HUES64 (cell line): Measurements from ENCODE around the gene LMCD1.

Experiments
- H3K27ac ChIP-seq: 2 replicates; pipeline ENCODE4 v1.7.0; 2013; ENCODE audit warnings: low read depth, low read length, inconsistent platforms
- H3K27me3 ChIP-seq: 2 replicates; pipeline ENCODE4 v1.6.1; 2013; ENCODE audit warnings: mild to moderate bottlenecking, low read length; ENCODE audit not compliant: insufficient read depth
- H3K36me3 ChIP-seq: 2 replicates; pipeline ENCODE4 v1.6.1; 2013; ENCODE audit warnings: mild to moderate bottlenecking, low read length; ENCODE audit not compliant: insufficient read depth
- H3K4me1 ChIP-seq: 2 replicates; pipeline ENCODE4 v1.6.1; 2013; ENCODE audit warnings: mild to moderate bottlenecking, low read length, moderate library complexity; ENCODE audit not compliant: insufficient read depth
- H3K4me3 ChIP-seq: 2 replicates; pipeline ENCODE4 v1.5.1; 2013; ENCODE audit warnings: mild to moderate bottlenecking, low read length, moderate library complexity
- H3K9ac ChIP-seq: 2 replicates; pipeline ENCODE4 v1.6.1; 2013; ENCODE audit warnings: mild to moderate bottlenecking, low read depth, low read length
- H3K9me3 ChIP-seq: 2 replicates; pipeline ENCODE4 v1.6.1; 2013; ENCODE audit warnings: low read depth, low read length; ENCODE audit not compliant: insufficient read depth
- WGBS: fragments of 150-250, 120-280 bp; methylation state at CpG from one replicate; pipeline ENCODE4 v1.1.7; 2013; ENCODE audit warnings: missing lambda C conversion rate; 5-methylcytosine and 5-hydroxymethylcytosine counted together

LMCD1 gene

GRCh38 chr3:8608041-8608790, 106.6 kb downstream of the LMCD1 start:
- H3K27ac ChIP-seq, result no peak overlapping the region
- 94% methylated on average over 16 of the region's 16 CpGs for WGBS
- peaks cover 4% of the 10 kb centered on the region; the same call in 1 of the 2 replicates for H3K4me1 ChIP-seq
- H3K4me3 ChIP-seq, result no peak overlapping the region
- H3K36me3 ChIP-seq, result no peaks in the 10 kb centered on the region
- H3K9ac ChIP-seq, result no peak overlapping the region
- H3K27me3 ChIP-seq, result no peaks in the 10 kb centered on the region
- H3K9me3 ChIP-seq, result no peaks in the 10 kb centered on the region

DNA sequence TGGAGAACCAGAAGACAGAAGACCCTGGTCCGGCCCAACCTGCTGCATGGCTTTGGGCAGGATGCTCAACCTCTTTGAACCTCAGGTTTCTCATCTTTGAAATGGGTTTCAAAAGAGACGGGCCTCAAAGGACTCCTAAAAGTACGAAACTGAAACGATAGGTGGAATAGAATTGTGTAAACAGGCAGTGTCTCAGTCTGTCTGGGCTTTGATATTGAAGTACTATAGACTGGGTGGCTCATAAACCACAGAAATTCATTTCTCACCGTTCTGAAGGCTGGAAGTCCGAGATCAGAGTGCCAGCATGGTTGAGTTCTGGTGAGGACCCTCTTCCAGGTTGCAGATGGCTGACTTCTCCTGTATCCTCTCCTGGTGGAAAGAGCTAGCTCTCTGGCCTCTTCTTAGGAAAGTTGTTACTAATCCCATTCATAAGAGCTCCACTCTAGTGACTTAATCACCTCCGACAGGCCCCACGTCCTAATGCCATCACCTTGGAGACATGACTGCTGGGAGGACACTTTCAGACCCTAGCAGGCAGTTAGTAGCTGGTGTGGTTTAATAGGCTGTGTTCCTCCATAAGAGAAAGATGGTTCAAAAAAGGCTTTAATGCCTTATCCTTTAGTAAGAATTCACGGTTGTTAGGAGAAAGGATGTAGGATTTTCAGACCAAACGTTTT, 107.3 kb downstream of the LMCD1 start:
- Histone ChIP-seq H3K4me1 (peaks cover 4% of the 10 kb centered on the region; the same call in 1 of the 2 replicates), H3K9ac (no peak overlapping the region), H3K4me3 (no peak overlapping the region), H3K27ac (no peak overlapping the region), H3K27me3 (no peaks in the 10 kb centered on the region), H3K36me3 (no peaks in the 10 kb centered on the region), H3K9me3 (no peaks in the 10 kb centered on the region)
- 82% methylated on average over 10 of the region's 10 CpGs for WGBS

DNA sequence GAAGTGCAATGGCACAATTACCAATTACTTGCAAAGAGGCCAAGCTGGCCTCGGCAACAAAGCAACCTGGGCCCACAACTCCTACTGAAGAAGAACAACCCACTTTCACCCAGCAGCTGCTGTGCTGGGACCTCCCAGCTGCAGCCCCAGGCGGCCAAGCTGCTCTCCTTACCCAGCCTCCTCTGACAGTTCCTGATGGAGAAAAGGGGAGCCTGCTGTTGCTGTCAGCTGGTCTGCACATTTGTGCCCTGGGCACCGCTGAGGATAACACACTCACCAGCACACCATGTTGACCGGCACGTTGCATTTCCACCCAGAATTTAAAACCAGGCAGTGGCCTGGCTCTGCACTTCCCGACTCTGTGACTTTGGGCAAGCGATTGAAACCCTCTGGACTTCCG, 109.3 kb downstream of the LMCD1 start:
- 91% methylated on average over 8 of the region's 8 CpGs for WGBS
- H3K9ac ChIP-seq, result no peak overlapping the region
- no peaks in the 10 kb centered on the region for H3K9me3 ChIP-seq
- H3K27ac ChIP-seq, result no peak overlapping the region
- no peaks in the 10 kb centered on the region for H3K27me3 ChIP-seq
- H3K36me3 ChIP-seq, result no peaks in the 10 kb centered on the region
- H3K4me1 ChIP-seq, result peaks cover 4% of the 10 kb centered on the region; the same call in 1 of the 2 replicates
- no peak overlapping the region for H3K4me3 ChIP-seq

DNA sequence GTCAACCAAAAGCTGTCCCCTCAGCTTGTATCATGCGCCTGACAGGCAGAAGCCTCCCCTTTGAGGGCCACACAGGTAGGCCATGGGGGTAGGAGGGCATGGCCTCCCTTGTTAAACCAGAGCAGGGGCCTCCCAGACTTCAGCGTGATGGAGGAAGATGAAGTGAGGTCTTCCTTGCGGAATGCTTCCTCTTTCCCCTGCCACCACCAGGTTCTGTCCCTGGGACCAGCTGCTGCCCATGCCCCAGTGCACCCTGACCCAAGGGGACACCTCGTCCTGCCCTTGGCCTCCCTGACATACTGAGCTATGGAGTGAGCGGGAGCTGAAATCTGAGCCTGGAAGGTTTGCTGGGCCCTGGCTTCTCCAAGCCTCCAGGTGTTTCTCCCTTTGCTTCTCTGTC, 116.3 kb downstream of the LMCD1 start:
- Histone ChIP-seq H3K27ac (no peak overlapping the region), H3K9me3 (no peaks in the 10 kb centered on the region), H3K27me3 (no peaks in the 10 kb centered on the region), H3K36me3 (no peaks in the 10 kb centered on the region), H3K4me1 (peaks cover 6% of the 10 kb centered on the region; the same call in 1 of the 2 replicates), H3K9ac (no peak overlapping the region), H3K4me3 (no peak overlapping the region)
- 94% methylated on average over 5 of the region's 5 CpGs for WGBS

DNA sequence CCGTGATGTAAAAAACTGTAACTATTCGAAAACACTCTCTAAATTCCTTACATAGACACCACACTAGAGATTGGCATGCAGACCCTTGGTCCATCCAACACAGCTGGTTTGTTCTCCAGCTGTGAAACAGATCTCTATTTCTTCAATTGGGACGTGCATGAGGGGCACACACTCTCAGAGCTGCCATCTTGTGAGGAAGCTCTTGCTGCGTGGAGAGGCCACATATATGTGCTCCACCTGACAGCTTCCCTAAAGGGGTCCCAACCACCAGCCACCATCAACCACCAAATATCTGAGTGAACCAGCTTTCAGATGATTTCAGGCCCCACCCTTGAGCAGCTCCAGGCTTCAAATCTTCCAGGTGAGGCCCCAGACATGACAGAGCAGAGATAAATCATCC, 117.3 kb downstream of the LMCD1 start:
- H3K27ac ChIP-seq, result no peak overlapping the region
- H3K9ac ChIP-seq, result no peak overlapping the region
- H3K4me3 ChIP-seq, result no peak overlapping the region
- WGBS, result 94% methylated on average over 4 of the region's 4 CpGs
- peaks cover 9% of the 10 kb centered on the region for H3K4me1 ChIP-seq
- no peaks in the 10 kb centered on the region for H3K27me3 ChIP-seq
- no peaks in the 10 kb centered on the region for H3K36me3 ChIP-seq
- no peaks in the 10 kb centered on the region for H3K9me3 ChIP-seq

DNA sequence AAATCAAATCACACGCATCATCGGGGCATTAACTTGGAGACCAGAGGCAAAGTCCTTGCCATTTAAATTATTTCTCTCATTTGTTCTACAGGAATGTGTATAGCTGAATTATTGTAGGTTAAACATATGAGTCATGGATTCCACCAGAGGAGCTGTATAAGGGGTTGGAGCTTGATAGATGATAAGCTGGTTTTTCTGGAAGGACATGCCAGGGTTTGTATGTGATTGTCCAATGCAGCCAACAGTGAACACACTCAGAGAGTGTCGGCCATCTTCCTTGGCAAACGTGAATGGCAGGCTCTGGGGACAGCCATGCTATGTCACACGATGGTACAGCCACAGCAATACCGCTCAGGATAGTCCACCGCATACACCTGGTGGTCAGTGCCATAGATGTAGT, 117.9 kb downstream of the LMCD1 start:
- no peaks in the 10 kb centered on the region for H3K36me3 ChIP-seq
- H3K4me1 ChIP-seq, result peaks cover 9% of the 10 kb centered on the region
- 95% methylated on average over 7 of the region's 7 CpGs for WGBS
- no peak overlapping the region for H3K9ac ChIP-seq
- H3K27ac ChIP-seq, result no peak overlapping the region
- no peaks in the 10 kb centered on the region for H3K27me3 ChIP-seq
- no peak overlapping the region for H3K4me3 ChIP-seq
- no peaks in the 10 kb centered on the region for H3K9me3 ChIP-seq

DNA sequence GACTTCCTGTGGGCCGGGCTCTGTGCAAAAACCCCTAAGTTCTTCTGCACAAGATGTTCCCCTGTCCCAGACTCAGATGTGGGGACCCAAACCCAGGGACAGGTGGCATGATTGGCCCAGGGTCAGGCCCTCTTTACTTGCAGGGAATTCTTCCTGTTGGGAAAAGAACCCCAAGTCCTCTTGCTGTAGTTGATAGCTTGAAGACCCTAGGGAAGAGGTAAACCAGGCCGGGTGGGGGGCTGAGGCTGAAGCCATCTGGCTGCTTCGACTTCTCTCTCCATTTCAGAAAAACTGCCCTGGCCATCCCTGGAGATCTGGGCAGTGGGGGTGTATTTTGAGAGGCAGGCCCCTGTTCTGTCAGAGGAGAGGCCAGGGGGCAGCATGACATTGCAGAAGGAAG, 119.5 kb downstream of the LMCD1 start:
- WGBS, result 86% methylated on average over 3 of the region's 3 CpGs
- Histone ChIP-seq H3K9ac (no peak overlapping the region), H3K27me3 (no peaks in the 10 kb centered on the region)

GRCh38 chr3:8621872-8622271, 120.2 kb downstream of the LMCD1 start:
- Histone ChIP-seq H3K4me3 (no peak overlapping the region), H3K4me1 (peaks cover 9% of the 10 kb centered on the region), H3K36me3 (no peaks in the 10 kb centered on the region), H3K9ac (no peak overlapping the region), H3K27ac (no peak overlapping the region), H3K27me3 (no peaks in the 10 kb centered on the region), H3K9me3 (no peaks in the 10 kb centered on the region)
- WGBS, result 92% methylated on average over 4 of the region's 4 CpGs

More for the DNA sequence above, 119.5 kb downstream of the LMCD1 start:
- no peak overlapping the region for H3K27ac ChIP-seq
- H3K36me3 ChIP-seq, result no peaks in the 10 kb centered on the region
- H3K9me3 ChIP-seq, result no peaks in the 10 kb centered on the region
- H3K4me1 ChIP-seq, result peaks cover 9% of the 10 kb centered on the region
- no peak overlapping the region for H3K4me3 ChIP-seq

DNA sequence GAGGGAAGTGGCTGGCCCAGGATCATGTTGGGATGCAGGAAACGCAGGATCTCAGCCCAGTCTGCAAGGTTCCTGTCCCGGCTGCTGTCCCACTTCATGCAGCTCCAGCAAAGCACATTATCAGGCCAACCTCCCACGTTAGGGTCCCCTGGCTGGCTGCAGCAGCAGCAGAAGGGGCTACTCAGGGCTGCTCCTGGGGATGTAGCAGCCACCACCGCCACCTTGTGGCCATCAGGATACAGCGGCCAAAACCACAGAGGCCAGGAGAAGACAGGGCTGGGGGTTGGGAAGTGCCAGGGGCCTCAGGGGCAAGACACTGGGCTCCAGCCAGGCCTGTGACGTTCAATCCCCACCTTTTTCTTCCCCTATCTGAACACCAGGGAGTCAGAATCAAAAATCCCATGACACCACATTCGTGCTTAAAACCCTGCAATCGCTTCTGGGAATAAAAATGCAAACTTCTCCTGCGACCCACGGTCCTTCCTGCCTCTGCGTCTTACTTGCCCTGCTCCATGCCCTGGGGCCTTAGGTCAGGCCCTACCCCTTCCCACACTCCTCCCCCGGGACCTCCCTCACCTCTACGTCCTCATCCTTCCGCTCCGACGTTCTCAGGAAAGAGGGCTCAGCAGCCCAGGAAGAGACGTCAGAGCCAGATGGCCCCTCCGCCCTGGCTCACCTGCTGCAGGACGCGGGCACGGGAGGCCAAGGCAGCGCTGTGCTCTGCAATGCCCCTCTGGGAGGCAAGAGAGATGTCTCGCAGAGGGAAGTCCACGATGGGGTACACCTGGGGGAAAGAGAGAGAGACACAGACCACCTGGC, 121.5 kb downstream of the LMCD1 start:
- Histone ChIP-seq H3K4me1 (peaks cover 9% of the 10 kb centered on the region), H3K9me3 (no peaks in the 10 kb centered on the region), H3K36me3 (no peaks in the 10 kb centered on the region), H3K27me3 (no peaks in the 10 kb centered on the region), H3K4me3 (no peak overlapping the region), H3K27ac (no peak overlapping the region), H3K9ac (peak overlapping the region; percentile 23; the same call in 1 of the 2 replicates)
- WGBS, result 50% methylated on average over 24 of the region's 24 CpGs

GRCh38 chr3:8623741-8624140, 122.1 kb downstream of the LMCD1 start:
- 92% methylated on average over 14 of the region's 14 CpGs for WGBS
- H3K9ac ChIP-seq, result no peak overlapping the region

More at GRCh38 chr3:8623741-8624140, 122.1 kb downstream of the LMCD1 start:
- peaks cover 9% of the 10 kb centered on the region for H3K4me1 ChIP-seq
- H3K27ac ChIP-seq, result no peak overlapping the region
- no peaks in the 10 kb centered on the region for H3K9me3 ChIP-seq
- no peak overlapping the region for H3K4me3 ChIP-seq
- H3K27me3 ChIP-seq, result no peaks in the 10 kb centered on the region
- no peaks in the 10 kb centered on the region for H3K36me3 ChIP-seq
